Astrocyte (in vitro differentiated cells and primary cell): ENCODE measurements around the gene CELF2. TPM values are rescaled to one million over a fixed set of nuclear protein-coding genes. Genes with fewer than 3 reads are reported as not detected.

Experiments
- DNase-seq: peaks from one replicate; pipeline ENCODE4 v3.0.0-alpha.2; 2010; ENCODE audit warnings: low read depth
- FAIRE-seq: peaks from 2 replicates; lab custom pipeline; 2011; peaks lifted over from hg19 to GRCh38; lab: Jason Lieb, UNC
- H2AFZ ChIP-seq: 2 replicates; pipeline ENCODE4 v1.6.0; 2012; ENCODE audit warnings: low read depth, low read length, inconsistent platforms
- H3K27ac ChIP-seq: 2 replicates; pipeline ENCODE4 v1.5.1; 2011; ENCODE audit warnings: low read depth, low read length, inconsistent platforms
- H3K27me3 ChIP-seq: 2 replicates; pipeline ENCODE4 v1.6.0; 2011; ENCODE audit warnings: low read length, inconsistent platforms; ENCODE audit not compliant: insufficient read depth
- H3K36me3 ChIP-seq: 2 replicates; pipeline ENCODE4 v1.5.1; 2011; ENCODE audit warnings: low read length, inconsistent platforms; ENCODE audit not compliant: insufficient read depth
- H3K4me1 ChIP-seq: 2 replicates; pipeline ENCODE4 v1.5.1; 2011; ENCODE audit warnings: low read length, inconsistent platforms; ENCODE audit not compliant: insufficient read depth
- H3K4me2 ChIP-seq: 2 replicates; pipeline ENCODE4 v1.6.0; 2012; ENCODE audit warnings: low read length, inconsistent platforms
- H3K4me3 ChIP-seq: 2 replicates; pipeline ENCODE4 v1.5.1; 2011; ENCODE audit warnings: low read depth, mild to moderate bottlenecking, low read length, inconsistent platforms; ENCODE audit not compliant: insufficient read depth
- H3K79me2 ChIP-seq: 2 replicates; pipeline ENCODE4 v1.6.0; 2012; ENCODE audit warnings: mild to moderate bottlenecking, low read length, inconsistent platforms; ENCODE audit not compliant: insufficient read depth
- H3K9ac ChIP-seq: 2 replicates; pipeline ENCODE4 v1.6.0; 2012; ENCODE audit warnings: mild to moderate bottlenecking, low read length, inconsistent platforms
- H3K9me3 ChIP-seq: 2 replicates; pipeline ENCODE4 v1.5.1; 2012; ENCODE audit warnings: low read depth, mild to moderate bottlenecking, low read length, inconsistent platforms; ENCODE audit not compliant: insufficient read depth
- H4K20me1 ChIP-seq: 2 replicates; pipeline ENCODE4 v1.6.0; 2012; ENCODE audit warnings: low read length, inconsistent platforms; ENCODE audit not compliant: insufficient read depth
- H3K27ac Mint-ChIP-seq: one replicate; pipeline ENCODE4 v1.8.0; 2021; ENCODE audit warnings: mild to moderate bottlenecking, mixed read lengths; ENCODE audit not compliant: unreplicated experiment
- H3K27me3 Mint-ChIP-seq: one replicate; pipeline ENCODE4 v1.8.0; 2021; ENCODE audit warnings: low read depth, mixed read lengths; ENCODE audit not compliant: unreplicated experiment
- H3K36me3 Mint-ChIP-seq: one replicate; pipeline ENCODE4 v1.8.0; 2021; ENCODE audit warnings: low read depth, mixed read lengths; ENCODE audit not compliant: unreplicated experiment
- H3K4me1 Mint-ChIP-seq: one replicate; pipeline ENCODE4 v1.8.0; 2021; ENCODE audit warnings: low read depth, mixed read lengths; ENCODE audit not compliant: unreplicated experiment
- H3K4me3 Mint-ChIP-seq: one replicate; pipeline ENCODE4 v1.8.0; 2021; ENCODE audit warnings: mild to moderate bottlenecking, moderate library complexity, mixed read lengths; ENCODE audit not compliant: unreplicated experiment
- H3K9me3 Mint-ChIP-seq: one replicate; pipeline ENCODE4 v1.8.0; 2021; ENCODE audit warnings: mild to moderate bottlenecking, mixed read lengths; ENCODE audit not compliant: unreplicated experiment
- CTCF ChIP-seq: IDR thresholded peaks from 2 replicates; pipeline ENCODE4 v1.5.1; 2011; ENCODE audit warnings: low read depth, mild to moderate bottlenecking, inconsistent platforms, low read length, moderate library complexity; ENCODE audit not compliant: insufficient read depth
- EZH2 ChIP-seq: IDR thresholded peaks from 2 replicates; pipeline ENCODE4 v1.6.1; 2012; ENCODE audit warnings: mild to moderate bottlenecking, low read length, inconsistent platforms; ENCODE audit not compliant: insufficient read depth
- total RNA-seq: library from RNA; stranded (reverse); gene quantifications from 2 replicates; pipeline ENCODE4 v1.2.1, GENCODE V29; 2021

CELF2 gene
- total RNA-seq, 1 donor from 2014 or later: 76.1 TPM

GRCh38 chr10:11193001-11193551 lies 175.4 kb downstream of the CELF2 start:
- H4K20me1 ChIP-seq: no peaks in the 10 kb centered on the region
- H3K27me3 ChIP-seq: no peaks in the 10 kb centered on the region
- H3K27ac ChIP-seq: no peak overlapping the region
- no peaks in the 10 kb centered on the region for H3K4me1 ChIP-seq
- no peak overlapping the region for H3K4me2 ChIP-seq
- no peak overlapping the region for H2AFZ ChIP-seq
- DNase-seq (no peak), FAIRE-seq (no peak)
- no peaks in the 10 kb centered on the region for H3K9me3 ChIP-seq
- H3K79me2 ChIP-seq: no peaks in the 10 kb centered on the region
- peaks cover 8% of the 10 kb centered on the region for H3K36me3 Mint-ChIP-seq
- no peak overlapping the region for H3K27ac Mint-ChIP-seq
- no peak overlapping the region for H3K4me3 ChIP-seq
- no peaks in the 10 kb centered on the region for H3K36me3 ChIP-seq
- TF ChIP-seq EZH2: no peak
- TF ChIP-seq CTCF: no peak
- peaks cover 27% of the 10 kb centered on the region for H3K4me1 Mint-ChIP-seq
- no peak overlapping the region for H3K4me3 Mint-ChIP-seq
- H3K9me3 Mint-ChIP-seq: no peaks in the 10 kb centered on the region
- H3K9ac ChIP-seq: no peak overlapping the region
- H3K27me3 Mint-ChIP-seq: no peaks in the 10 kb centered on the region

GRCh38 chr10:11194859-11195586 lies 177.4 kb downstream of the CELF2 start:
- no peaks in the 10 kb centered on the region for H3K27me3 ChIP-seq
- no peaks in the 10 kb centered on the region for H3K27me3 Mint-ChIP-seq
- H3K79me2 ChIP-seq: no peaks in the 10 kb centered on the region
- no peaks in the 10 kb centered on the region for H3K9me3 Mint-ChIP-seq
- peaks cover 20% of the 10 kb centered on the region for H3K4me1 Mint-ChIP-seq
- peaks cover 14% of the 10 kb centered on the region for H3K36me3 Mint-ChIP-seq
- no peak for DNase-seq
- H3K4me2 ChIP-seq: no peak overlapping the region
- no peak overlapping the region for H3K9ac ChIP-seq
- FAIRE-seq: no peak
- no peaks in the 10 kb centered on the region for H4K20me1 ChIP-seq
- H2AFZ ChIP-seq: no peak overlapping the region
- no peak overlapping the region for H3K27ac ChIP-seq
- H3K36me3 ChIP-seq: no peaks in the 10 kb centered on the region
- H3K4me3 ChIP-seq: no peak overlapping the region
- no peak overlapping the region for H3K27ac Mint-ChIP-seq
- no peaks in the 10 kb centered on the region for H3K9me3 ChIP-seq
- TF ChIP-seq CTCF (no peak), EZH2 (no peak)
- H3K4me3 Mint-ChIP-seq: no peak overlapping the region
- H3K4me1 ChIP-seq: no peaks in the 10 kb centered on the region

GRCh38 chr10:11195623-11196022 lies 178.0 kb downstream of the CELF2 start:
- FAIRE-seq: no peak
- H3K36me3 ChIP-seq: no peaks in the 10 kb centered on the region

More at GRCh38 chr10:11195623-11196022, 178.0 kb downstream of the CELF2 start:
- no peak overlapping the region for H3K27ac ChIP-seq
- no peaks in the 10 kb centered on the region for H3K4me1 ChIP-seq
- TF ChIP-seq EZH2 (no peak), CTCF (no peak)
- peaks cover 14% of the 10 kb centered on the region for H3K36me3 Mint-ChIP-seq
- H2AFZ ChIP-seq: no peak overlapping the region
- H3K4me1 Mint-ChIP-seq: peaks cover 19% of the 10 kb centered on the region
- H3K4me3 ChIP-seq: no peak overlapping the region
- no peaks in the 10 kb centered on the region for H3K27me3 Mint-ChIP-seq
- H3K9ac ChIP-seq: no peak overlapping the region
- H3K4me2 ChIP-seq: no peak overlapping the region
- no peaks in the 10 kb centered on the region for H3K9me3 ChIP-seq
- H3K27me3 ChIP-seq: no peaks in the 10 kb centered on the region
- H3K9me3 Mint-ChIP-seq: no peaks in the 10 kb centered on the region
- H3K4me3 Mint-ChIP-seq: no peak overlapping the region
- H3K79me2 ChIP-seq: no peaks in the 10 kb centered on the region
- H4K20me1 ChIP-seq: no peaks in the 10 kb centered on the region
- no peak for DNase-seq
- no peak overlapping the region for H3K27ac Mint-ChIP-seq
